ENCODE data around the gene DUOX2. TPM values are rescaled to one million over a fixed set of nuclear protein-coding genes. Genes with fewer than 3 reads are reported as not detected.
"Not testable (repeated sequence)": the region's sequence is repeated elsewhere in the genome, so short reads cannot be mapped to it uniquely, and the experiment has no call there.

The DUOX2 gene
- polyA plus RNA-seq, 5 donors, result 0.25 to 0.66 (median 0.28) TPM

DNA sequence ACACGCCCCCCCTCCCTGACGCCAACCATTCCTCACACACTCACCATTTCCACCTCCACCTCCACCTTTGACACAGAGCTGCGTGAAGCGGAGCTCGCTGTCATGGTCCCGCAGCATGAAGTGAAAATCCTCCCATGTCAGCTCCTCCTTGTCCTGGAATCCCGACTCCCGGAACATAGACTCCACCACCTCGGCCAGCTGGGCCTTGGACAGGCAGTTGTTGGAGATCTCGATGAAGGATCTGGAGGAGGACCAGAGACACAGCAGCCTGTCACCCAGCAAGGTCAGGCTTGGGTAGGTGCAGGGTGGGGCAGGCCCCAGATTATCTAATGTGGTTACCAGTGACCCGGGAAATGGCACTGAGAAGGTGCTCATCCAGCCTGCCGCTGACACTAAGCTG is 12.2 kb downstream of the DUOX2 start:
- DNase-seq, result no peak

- DNase-seq, result no peak
Measured at GRCh38 chr15:45100884-45101625, 12.9 kb downstream of the DUOX2 start.

DNA sequence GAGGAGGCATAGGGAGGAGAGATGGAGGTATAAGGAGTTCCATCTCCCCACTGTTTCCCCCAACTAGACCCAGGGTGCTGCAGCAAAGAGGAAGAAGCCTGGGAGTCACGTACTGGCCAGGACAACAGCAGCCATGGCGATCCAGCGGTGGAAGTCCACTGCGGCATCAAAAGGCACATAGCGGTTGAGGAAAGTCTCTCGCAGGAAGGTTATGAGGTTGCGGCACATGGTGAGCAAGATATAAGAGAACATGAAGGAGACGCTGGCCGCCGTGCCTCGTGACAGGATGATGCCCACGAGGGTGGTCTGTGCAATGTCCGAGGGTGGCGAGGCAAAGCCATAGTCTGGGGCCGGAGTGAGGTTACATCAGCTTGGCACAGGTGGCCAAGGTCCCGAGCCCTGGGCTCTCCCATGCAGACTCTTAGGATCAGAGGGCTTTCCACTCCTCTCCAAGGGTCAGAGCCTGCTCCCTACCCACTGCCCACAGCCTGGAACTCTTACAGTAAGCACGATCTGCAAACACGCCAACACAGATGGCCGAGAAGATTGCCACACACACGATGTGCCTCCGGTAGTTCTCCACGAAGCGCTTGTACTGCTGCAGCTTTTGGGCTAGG is 14.3 kb downstream of the DUOX2 start:
- no peak for DNase-seq

DNA sequence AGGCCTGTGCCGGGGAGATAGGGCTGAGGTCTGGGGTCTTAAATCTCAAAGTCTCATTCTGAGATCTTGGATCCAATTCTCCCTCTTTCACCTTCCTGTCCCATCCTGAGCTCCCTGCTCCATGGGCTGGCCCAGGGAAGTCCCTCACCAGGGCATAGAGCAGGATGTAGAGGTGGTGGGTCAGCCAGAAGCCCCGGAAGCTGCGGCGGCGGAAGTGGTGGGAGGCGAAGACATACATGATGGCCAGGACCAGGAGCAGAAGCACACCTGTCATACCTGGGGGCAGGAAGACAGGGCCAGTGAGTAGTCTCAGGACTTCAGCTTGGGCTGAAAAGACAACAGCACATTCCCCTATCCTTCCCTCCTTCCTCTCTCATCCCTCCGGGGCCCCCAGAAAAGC is 16.5 kb downstream of the DUOX2 start:
- no peak for DNase-seq

DNA sequence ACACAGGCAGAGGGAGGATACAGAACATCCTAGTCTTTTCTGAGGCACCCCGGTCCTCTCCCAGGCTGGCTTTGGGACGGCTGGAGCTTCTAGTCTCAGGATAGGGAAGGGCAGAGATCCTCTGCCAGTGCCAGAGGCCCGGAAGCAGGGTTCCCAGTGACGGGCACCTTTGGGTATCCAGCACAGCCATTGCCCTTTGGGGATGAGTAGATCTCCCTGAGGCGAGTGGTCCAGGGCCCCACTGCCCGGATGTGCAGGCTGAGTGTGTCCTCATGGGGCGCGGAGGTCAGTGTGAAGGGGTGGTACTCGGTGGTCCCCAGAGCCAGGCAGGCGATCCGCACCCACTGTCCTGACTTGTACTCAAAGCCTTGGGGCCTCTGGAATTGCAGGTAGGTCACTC is 18.3 kb downstream of the DUOX2 start:
- DNase-seq, result no peak

GRCh38 chr15:45094358-45094730 is 19.6 kb downstream of the DUOX2 start:
- DNase-seq, result no peak

- no peak for DNase-seq
Measured at GRCh38 chr15:45093622-45094357, 20.2 kb downstream of the DUOX2 start.

- no peak for DNase-seq
Measured at GRCh38 chr15:45093013-45093412, 21.0 kb downstream of the DUOX2 start.

GRCh38 chr15:45091576-45091975 is 22.4 kb downstream of the DUOX2 start:
- DNase-seq, result no peak

DNA sequence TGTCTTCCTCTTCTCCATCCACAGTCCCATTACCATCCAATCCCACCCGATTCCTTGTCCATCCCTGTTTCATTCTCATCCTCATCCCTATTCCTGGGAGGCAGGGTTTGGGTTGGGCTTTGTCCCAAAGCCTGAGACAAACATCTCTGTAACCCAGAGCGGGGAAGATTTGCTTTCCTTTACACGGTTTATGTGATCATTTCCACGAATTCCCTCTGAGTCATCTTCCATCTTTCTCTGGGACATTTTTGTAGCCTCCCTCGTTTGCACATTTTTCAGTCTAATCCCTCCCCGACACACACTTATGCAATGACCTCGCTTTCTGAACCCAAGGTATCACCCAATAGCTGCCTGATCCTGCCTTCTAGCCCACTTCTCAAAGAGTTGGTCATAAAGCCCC is 22.8 kb downstream of the DUOX2 start:
- no peak for DNase-seq

DNA sequence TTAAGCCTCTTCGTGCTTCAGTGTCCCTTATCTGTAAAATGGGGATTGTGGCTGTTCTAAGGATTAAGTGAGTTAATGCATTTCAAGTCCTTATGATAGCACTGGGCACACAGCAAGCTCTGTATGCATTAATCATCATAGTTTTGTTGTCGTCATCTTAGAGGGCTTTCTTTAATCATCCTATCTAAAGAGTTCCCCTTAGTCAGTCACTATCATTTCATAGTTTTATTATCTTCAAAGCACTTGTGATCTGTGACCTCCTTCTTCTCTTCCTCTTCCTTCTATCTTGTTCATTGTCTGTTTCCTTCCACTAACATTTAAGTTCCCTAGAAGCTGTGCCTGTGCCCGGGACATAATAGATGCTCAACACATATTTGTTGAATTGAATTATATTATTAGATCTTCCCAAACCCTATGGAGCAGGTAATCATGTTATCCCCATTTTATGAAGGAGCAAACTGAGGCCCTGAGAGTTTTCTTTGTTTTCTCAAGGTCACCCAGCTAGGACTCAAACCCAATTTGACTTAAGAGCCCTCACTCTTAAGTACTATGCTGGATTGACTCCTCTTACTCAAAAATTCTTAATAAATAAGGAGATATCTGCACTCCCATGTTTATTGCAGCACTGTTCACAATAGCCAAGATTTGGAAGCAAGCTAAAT is 24.1 kb downstream of the DUOX2 start:
- no peak for DNase-seq

DNA sequence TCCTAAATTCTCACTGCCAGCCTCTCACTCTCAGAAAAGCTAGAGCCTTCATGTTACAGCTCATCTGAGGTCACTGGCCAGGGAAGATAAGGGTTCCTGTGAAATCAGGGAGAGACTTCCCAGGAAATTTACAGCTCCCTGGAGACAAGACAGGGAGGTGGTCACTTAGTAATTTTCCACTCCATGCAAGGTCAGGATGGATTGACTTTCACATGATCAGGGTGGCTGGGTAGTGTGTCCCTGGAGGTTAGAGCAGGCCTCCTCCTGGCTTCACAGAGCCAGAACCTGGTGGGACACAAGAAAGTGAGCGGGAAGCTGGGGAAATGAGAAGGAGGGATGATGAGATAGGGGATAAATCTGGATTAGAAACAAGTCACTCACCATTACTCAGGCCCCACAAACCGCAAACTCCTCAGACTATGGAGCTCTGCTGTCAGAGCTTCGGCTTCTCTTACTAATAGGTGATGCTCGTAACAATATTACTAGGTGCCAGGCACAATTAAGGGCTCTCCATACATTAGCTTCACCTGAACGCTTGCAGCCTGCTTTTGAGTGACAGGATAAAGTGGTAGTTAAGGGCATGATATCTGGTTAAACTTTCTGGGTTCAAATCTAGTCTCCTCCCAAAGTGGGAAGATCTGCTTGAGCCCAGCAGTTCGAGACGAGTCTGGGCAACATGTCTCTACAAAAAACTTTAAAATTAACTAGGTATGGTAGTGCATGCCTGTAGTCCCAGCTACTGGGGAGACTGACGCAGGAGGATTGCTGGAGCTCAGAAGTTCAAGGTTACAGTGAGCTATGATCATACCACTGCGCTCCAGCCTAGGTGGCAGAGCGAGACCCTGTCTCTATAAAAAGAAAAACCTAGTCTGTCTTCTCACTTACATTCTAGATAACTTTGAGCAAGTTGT is 24.9 kb downstream of the DUOX2 start:
- no peak for DNase-seq

DNA sequence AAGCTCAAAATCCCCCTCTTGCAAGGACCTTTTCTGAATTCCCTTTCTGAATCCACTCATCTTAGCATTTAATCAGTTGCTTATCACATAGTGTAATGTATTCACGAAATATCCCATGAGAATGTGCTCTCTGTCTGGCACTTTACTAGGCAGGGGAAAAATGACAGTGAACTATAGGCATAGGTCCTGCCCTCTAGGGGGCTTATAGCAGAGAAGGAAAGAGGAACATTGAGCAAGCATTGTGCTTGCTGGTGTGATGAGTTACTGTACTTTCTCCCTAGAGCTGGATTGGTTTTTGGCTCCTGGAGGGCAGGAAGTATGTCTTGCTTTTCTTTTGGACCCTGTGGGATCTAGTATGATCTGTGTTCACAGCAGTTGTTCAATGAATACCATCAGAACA is 26.5 kb downstream of the DUOX2 start:
- no peak for DNase-seq

GRCh38 chr15:45084163-45084562 is 29.8 kb downstream of the DUOX2 start:
- no peak for DNase-seq

DNA sequence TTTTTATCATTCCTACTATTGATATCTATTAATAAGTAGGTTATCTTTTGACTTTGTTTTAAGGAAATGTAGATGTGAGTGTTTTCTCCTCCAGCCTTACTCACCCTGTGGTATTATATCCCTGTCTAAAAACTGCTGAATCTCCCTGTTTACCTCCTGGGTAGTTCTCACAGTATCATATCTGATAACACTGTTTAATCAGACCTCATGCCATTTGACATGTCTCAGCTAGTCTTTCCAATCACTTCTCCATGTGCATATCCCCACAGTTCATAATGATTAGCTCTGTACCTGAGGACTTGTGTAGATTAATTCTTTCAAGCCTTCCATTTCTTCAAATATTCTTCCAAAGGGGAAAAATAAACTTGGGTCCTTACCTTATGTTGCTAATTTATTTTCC is 30.7 kb downstream of the DUOX2 start:
- no peak for DNase-seq

GRCh38 chr15:45082412-45082811 is 31.6 kb downstream of the DUOX2 start:
- DNase-seq, result not testable (repeated sequence)

DNA sequence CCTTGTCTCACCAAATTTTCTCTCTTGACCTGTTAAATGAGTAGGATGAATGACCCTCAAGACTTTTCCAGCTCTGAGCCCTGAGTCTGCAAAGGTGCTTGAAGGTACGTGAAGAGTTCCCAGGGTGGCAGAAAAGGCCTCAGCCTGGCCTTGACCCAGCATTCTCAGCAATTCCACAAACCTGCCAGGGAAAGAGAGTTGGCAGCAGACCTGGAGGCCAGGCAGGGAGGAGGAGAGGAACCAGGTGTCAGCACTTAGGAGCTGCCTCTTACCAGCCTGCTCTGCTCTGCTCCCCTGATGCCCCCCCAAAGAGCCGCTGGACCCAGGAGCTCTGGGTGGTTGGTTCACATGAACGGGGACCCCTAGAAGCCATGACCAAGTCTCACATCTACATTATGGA is 33.4 kb downstream of the DUOX2 start:
- DNase-seq, result not testable (repeated sequence)

DNA sequence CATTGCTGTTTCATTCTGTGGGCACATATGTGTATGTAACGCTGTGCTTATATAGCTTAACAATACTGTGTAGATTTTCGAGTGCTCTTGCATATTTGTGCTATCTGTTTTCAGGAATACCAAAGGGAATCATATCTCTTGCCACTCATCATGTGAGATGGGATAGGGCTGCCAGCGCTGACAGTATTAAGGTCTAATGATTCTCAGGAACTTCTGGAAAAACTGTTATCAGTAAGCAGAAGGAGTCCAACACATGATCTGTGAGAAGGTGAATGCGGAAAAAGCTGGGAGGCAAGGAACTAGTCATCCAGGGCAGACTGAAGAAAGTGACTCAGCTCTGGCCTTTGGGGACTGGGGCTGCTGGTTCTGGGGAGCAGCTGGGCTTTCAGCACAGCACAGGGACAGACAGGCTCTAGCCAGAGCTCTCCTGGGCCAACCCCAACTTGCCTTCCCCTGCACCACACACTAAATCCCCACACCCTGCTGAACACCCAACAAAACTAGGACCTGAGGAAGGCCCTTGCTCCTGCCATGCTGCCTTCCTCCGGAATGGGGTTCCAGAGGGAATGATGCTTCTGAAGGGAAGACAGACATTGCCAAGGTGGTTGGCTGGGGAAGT is 34.2 kb downstream of the DUOX2 start:
- not testable (repeated sequence) for DNase-seq

- not testable (repeated sequence) for DNase-seq
Measured at GRCh38 chr15:45079201-45079600, 34.8 kb downstream of the DUOX2 start.

DNA sequence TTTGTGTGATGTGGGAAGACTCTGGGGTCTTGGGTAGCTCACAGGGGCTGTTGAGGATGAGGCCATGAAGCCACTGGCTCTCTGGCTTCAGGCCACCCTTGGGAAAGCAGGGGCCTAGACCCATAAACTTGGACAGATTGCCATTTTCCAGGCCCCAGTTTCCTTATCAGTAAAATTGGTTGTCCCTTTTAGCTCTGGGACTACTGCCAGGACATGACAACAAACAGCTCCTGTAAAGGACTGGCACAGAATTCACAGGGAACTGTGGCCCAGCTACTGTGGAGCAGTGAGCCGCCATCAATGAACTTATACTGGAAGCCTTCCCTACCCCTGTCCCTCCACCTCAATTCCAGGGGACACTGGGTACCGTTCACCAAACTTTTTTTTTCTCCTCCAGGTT is 36.6 kb downstream of the DUOX2 start:
- DNase-seq, result not testable (repeated sequence)
